NCI-H345 (cell line): Measurements from ENCODE around the gene MORN1.

ENCODE experiments used
- DNase-seq: peaks from one replicate; lab custom pipeline; 2025; lab: John Stamatoyannopoulos, UW

The MORN1 gene

DNA sequence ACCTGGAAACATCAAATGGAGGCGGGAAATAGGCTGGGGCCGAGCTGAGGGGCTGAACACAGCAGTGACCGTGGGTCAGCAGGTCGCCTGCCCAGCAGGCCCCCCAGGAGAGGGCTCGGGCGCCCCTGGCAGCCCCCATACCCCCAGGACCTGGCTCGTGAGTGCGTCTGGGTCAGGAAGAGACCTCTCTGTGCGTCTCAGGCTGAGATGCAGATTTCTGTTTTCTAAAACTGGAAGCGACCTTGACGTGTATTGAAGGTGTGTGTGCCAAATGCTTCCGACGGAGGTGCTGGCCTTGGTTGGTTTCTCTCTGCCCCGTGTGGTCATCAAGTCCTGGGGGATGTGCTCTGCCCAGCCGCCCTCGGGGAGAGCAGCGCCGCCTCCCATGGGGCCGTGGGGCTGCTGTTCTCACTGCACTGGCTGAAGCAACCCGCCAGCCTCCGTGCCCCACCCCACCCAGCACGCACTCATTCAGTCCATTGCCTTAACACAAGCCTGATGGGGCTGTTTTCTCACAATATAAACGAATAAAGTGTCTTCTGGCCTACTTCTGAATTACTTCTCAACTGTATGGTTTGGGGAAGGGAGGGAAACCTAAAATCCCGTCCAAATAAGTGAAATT is 13.6 kb upstream of the MORN1 start:
- DNase-seq = no peak

GRCh38 chr1:2404142-2404889 is 13.0 kb upstream of the MORN1 start:
- no peak for DNase-seq

- DNase-seq = no peak
These were observed 11.9 kb upstream of the MORN1 start for GRCh38 chr1:2403273-2403672.

DNA sequence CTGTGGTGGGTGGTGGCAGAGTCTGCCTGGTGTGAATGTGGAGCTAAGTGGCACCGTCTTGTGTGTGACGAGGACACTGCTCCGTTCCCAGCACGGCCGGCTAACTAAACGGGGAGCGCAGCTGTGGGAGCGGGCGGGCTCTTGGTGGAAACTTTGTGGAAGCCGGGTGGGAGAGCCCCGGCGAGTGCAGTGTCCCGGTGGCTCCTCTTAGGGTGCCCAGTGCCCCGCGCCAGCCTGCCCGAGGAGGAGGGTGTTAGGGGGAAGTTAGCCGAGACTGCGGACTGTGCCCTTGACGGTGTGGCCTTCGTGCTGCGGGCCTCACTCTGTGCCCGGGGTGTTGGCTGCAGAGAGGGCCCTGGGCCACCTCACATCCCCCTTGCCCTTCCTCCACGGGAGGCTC is 11.1 kb upstream of the MORN1 start:
- no peak for DNase-seq

DNA sequence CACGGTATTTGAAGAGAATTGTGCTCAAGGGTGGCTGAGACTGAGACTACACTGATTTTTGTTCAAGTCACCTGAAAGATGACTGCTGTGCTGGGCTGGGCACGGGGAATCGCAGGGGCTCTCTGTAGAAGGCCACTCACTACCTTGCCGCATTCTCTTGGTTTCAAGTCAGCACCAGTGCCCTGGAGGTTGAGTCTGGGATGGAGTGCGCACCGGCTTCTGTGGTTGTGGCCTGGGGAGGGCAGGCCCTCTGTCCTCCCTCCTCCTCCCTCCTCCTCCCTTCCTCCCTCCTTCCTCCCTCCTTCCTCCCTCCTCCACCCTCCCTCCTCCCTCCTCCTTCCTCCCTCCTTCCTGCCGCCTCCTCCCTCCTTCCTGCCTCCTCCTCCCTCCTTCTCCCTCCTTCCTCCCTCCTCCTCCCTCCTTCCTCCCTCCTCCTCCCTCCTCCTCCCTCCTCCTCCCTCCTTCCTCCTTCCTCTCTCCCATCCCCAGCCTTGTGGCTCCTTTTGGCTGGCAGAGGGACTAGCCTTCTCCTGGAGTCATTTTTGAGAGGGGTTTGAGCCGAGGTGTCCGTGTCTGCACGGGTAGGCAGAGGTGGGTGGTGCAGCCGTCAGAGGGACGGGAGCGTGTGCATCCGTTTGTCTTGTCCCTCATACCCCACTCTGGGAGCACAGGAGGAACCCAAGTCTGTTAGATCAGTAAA is 9.7 kb upstream of the MORN1 start:
- no peak for DNase-seq

GRCh38 chr1:2400576-2400909 is 9.2 kb upstream of the MORN1 start:
- no peak for DNase-seq

DNA sequence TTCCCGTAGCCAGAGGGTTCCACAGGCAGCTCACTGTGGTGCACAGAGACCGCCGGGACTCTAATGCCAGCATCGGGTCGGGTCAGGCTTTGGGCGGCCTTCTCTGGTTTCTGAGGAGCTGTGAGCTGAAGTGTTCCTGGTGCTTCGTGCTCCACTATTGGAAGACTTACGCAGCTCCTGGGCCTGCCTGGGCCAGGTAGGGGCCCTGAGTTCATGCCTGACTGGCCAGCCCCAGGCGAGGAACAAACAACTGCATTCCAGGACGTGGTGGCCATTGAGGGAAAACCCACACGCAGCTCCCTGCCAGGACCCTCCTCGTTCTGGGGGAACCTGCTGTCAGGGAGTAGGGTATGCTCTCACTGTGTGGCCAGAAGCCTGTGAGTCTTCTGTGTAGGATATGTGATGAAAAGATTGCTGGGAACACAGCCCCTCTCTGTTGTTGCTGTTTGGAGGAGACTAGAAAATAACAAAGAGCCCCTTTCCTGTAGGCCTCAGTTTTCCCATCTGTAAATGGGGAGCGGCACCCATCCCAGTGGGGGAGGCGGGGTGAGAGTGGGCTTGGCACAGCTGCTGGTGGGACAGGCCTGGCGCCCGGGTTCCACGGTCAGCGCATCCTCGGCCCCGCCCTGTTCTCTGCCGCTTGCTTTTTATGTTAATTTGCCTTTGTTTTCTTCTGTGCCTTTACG is 8.7 kb upstream of the MORN1 start:
- DNase-seq = no peak

- DNase-seq = no peak
These were observed 7.5 kb upstream of the MORN1 start for GRCh38 chr1:2398871-2399270.

DNA sequence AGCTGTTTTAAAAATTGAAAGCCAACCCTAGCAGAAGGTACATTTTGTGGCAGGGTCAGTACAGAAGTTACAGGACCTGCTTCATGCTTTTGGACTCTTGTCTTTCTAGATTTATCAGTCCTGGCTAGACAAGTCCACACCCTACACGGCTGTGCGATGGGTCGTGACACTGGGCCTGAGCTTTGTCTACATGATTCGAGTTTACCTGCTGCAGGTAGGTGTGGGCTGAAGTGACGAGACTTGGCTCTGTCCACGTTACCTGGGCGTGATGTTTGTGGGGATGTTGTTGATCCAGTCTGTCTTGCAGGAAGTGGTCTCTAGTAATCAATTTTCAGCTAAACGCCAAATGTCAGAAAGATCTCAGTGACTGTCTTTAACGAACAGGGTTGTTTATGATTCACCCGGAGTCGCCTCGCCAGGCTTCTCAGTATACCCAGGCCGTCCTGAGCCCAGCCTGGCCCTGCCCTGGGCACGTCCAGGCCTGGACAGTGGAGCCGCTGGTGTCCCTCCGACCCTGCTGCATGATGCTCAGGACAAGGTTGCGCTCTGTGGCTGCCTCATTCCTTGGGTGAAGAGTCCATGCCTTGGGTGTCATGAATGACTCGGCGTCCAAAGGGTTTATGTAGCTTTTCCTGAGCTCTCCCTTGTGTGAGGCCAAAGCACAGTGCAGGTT is 5.8 kb upstream of the MORN1 start:
- DNase-seq = no peak

- DNase-seq = no peak
These were observed 5.1 kb upstream of the MORN1 start for GRCh38 chr1:2396476-2396875.

GRCh38 chr1:2396059-2396458 is 4.7 kb upstream of the MORN1 start:
- DNase-seq = no peak

DNA sequence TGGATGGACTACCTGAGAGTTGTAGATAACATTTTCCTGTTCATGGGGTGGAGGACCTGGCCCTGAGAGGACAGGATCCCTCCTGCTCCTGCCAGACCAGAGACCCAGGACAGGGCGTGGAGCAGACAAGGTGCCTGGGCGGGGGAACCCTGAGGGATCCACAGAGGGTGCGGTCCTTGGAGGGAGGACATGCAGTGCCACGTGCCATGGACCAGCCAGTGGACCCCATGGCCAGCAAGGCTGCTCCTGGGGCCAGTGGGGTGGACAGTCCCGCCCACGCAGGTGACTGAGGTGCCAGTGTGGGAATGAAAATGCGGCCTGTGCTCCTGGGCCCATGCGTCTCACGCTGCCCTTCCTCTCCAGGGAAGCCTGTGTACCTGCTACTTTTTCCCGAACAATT is 3.9 kb upstream of the MORN1 start:
- no peak for DNase-seq

- DNase-seq = no peak
These were observed 3.4 kb upstream of the MORN1 start for GRCh38 chr1:2394761-2395160.

DNA sequence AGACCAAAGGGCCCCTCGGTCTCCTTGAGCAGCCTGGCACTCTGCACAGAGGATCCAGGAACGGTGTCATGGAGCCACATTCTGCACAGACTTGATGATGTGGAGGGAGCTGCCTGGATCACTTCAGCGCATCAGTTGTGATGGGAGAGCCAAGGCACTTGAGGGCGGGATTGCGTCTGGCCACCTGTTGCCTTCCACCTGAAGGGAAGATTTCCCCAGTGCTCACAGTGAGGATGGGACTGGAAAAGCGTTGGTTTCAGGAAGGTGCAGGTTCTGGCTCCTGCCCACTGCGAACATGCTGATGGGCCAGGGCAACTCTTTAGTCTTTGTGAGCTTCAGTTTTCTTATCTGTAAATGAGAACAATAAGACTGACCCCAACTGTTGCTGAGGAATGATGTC is 2.9 kb upstream of the MORN1 start:
- DNase-seq = no peak

DNA sequence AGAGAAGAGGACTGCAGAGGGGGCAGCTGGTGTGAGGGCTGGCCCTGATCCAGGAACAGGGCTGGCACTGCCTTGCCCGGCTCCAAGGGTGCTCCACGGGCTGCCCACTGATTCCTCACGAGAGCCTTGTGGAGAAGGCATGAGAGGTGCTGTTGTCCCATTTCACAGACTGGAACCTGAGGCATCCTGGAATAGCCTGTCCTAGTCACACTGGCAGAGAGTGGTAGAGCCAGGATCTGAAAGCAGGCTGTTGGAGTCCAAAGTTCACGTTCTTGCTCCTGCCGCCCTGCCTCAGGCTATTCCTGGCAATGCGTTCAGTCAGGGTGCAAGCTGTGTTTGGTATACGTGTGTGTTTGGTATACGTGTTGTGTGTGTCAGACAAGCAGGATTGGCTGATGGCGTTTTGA is 2.1 kb upstream of the MORN1 start:
- no peak for DNase-seq

DNA sequence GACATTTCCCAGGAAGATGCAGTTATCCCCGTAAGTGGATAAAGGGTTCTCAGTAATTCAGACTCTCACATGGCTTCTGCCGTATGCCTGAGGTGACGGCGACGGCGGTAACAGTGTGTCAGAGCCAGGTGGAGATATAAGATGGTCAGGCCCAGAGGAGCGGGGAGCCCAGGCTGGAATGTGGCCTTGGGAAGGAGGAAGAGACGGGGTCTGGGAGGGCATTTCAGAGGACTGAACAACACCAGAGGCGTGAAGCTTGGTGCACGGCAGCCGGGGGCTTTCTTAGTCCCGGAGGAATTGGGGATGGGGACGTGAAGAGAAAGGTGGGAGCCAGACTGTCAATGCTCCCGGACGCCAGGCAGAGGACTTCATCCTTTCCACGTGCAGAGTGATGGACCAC is 1.3 kb upstream of the MORN1 start:
- DNase-seq = no peak

DNA sequence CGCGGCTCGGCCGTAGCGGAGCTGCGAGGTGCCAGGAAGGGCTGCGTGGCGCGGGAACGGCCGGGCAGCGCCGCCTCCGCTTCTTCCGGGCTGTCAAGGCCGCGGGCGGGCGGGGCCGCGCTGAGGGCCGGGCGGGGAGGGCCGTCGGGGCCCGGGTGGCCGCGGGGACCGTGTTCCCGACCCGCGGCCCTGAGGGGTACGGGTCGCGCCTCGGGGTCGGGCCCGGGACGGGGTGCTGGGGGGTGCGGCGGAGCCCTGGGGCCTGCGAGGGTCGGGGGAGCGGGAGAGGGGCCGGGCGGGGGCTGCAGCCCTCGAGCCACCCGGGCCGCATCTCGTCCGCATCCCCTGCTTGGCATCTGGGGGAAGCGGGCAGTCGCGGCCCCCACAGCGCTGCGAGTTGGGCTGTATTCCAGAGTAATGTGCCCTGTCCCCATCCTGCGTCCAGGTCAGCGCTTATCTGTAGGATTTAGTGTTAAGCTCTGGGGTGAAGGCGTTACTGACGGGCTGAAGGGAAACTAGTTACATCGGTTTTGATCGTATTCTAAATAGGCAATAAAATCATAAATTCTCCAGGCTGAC is 666 bp upstream of the MORN1 start:
- DNase-seq = no peak

GRCh38 chr1:2389644-2390043 is 1.7 kb downstream of the MORN1 start:
- DNase-seq = no peak

DNA sequence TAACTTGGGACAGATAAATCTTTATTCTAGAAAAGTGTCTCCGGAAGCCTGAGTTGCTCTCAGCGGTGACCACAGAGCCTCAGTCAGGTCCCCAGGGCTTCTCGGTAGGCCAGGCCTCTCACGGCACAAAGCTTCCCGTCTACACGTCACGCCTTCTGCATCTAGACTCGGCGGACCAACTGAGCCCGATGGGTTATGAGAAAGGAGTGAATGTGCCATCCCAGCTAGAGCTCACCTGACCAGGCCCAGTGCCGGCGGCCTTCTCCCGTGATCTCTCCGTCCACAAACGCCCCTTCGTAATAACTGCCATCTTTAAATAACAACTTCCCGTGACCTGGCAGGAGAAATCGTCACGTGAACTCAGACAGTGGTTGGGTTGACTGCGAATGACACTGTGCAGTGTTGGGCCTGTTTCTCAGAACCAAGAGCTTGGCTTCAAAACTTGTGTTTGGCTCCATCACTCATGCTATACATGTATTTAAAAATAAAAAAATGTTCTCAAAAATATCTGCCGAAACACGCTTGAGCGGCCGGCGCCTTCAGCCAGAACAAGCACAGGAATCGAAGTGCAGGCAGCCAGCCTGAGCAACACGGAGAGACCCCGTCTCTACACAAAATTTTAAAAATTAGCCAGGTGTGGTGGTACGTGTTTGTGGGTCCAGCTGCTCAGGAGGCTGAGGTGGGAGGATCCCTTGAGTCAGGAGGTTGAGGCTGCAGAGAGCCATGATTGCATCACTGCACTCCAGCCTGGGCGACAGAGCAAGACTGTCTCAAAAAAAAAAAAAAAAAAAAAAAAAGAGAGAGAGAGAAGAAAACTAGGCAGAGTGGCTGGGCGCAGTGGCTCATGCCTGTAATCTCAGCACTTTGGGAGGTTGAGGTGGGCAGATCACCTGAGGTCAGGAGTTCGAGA is 3.1 kb downstream of the MORN1 start:
- DNase-seq = no peak

GRCh38 chr1:2386636-2387611 is 4.4 kb downstream of the MORN1 start:
- no peak for DNase-seq
